HuH-7.5 (cell line): ENCODE measurements around the gene CCZ1B.
"Not testable (repeated sequence)": the region's sequence is repeated elsewhere in the genome, so short reads cannot be mapped to it uniquely, and the experiment has no call there.

Experiments used
- DNase-seq: peaks from one replicate; pipeline ENCODE4 v3.0.0; 2011; ENCODE audit warnings: low spot score

CCZ1B gene

GRCh38 chr7:6826151-6826550 is at the start of gene CCZ1B:
TSS of gene CCZ1B (minus strand) at chr7:6826275. CDS start at chr7:6826197, 78 bp downstream.
- not testable (repeated sequence) for DNase-seq

- DNase-seq: not testable (repeated sequence)
Observed at GRCh38 chr7:6875022-6875421, 48.9 kb upstream of the CCZ1B start.

GRCh38 chr7:6872246-6872945 is 46.3 kb upstream of the CCZ1B start:
- not testable (repeated sequence) for DNase-seq

GRCh38 chr7:6871421-6872144 is 45.5 kb upstream of the CCZ1B start:
- DNase-seq: not testable (repeated sequence)

- DNase-seq: not testable (repeated sequence)
Observed at GRCh38 chr7:6864751-6865150, 38.7 kb upstream of the CCZ1B start.

GRCh38 chr7:6864188-6864587 is 38.1 kb upstream of the CCZ1B start:
- DNase-seq: not testable (repeated sequence)

- not testable (repeated sequence) for DNase-seq
Observed at GRCh38 chr7:6862876-6863275, 36.8 kb upstream of the CCZ1B start.

GRCh38 chr7:6857721-6858314 is 31.7 kb upstream of the CCZ1B start:
- DNase-seq: peak; percentile 51

- DNase-seq: not testable (repeated sequence)
Observed at GRCh38 chr7:6855563-6856131, 29.6 kb upstream of the CCZ1B start.

GRCh38 chr7:6854747-6855562 is 28.9 kb upstream of the CCZ1B start:
- DNase-seq: not testable (repeated sequence)

GRCh38 chr7:6853681-6854080 is 27.6 kb upstream of the CCZ1B start:
- not testable (repeated sequence) for DNase-seq

- not testable (repeated sequence) for DNase-seq
Observed at GRCh38 chr7:6849127-6849526, 23.1 kb upstream of the CCZ1B start.

- not testable (repeated sequence) for DNase-seq
Observed at GRCh38 chr7:6847751-6848150, 21.7 kb upstream of the CCZ1B start.

- DNase-seq: not testable (repeated sequence)
Observed at GRCh38 chr7:6845971-6846449, 19.9 kb upstream of the CCZ1B start.

- not testable (repeated sequence) for DNase-seq
Observed at GRCh38 chr7:6843654-6844053, 17.6 kb upstream of the CCZ1B start.

GRCh38 chr7:6843092-6843491 is 17.0 kb upstream of the CCZ1B start:
- DNase-seq: not testable (repeated sequence)

- DNase-seq: not testable (repeated sequence)
Observed at GRCh38 chr7:6842278-6842921, 16.3 kb upstream of the CCZ1B start.

GRCh38 chr7:6837081-6837480 is 11.0 kb upstream of the CCZ1B start:
- DNase-seq: not testable (repeated sequence)

GRCh38 chr7:6835521-6835920 is 9.4 kb upstream of the CCZ1B start:
- DNase-seq: not testable (repeated sequence)

- DNase-seq: no peak
Observed at GRCh38 chr7:6833636-6834035, 7.6 kb upstream of the CCZ1B start.
